DMS114 treated with DMSO at 0.1 percent for 48 hours (cell line): ENCODE results near the gene POLR2M.
A peak's percentile ranks its signal among the peaks of the same experiment; 100 is the strongest.

ENCODE experiments used
- DNase-seq: peaks from one replicate; lab custom pipeline; 2025; ENCODE audit not compliant: unreplicated experiment; lab: John Stamatoyannopoulos, UW

The POLR2M gene

GRCh38 chr15:57691082-57691481, 15.4 kb upstream of the POLR2M start:
- DNase-seq = no peak

GRCh38 chr15:57692709-57693108, 13.8 kb upstream of the POLR2M start:
- DNase-seq = no peak

- no peak for DNase-seq
Observed at GRCh38 chr15:57694279-57694678, 12.2 kb upstream of the POLR2M start.

GRCh38 chr15:57696146-57696545, 10.4 kb upstream of the POLR2M start:
- DNase-seq = no peak

- DNase-seq = no peak
Observed at GRCh38 chr15:57697588-57697987, 8.9 kb upstream of the POLR2M start.

GRCh38 chr15:57698243-57698642, 8.3 kb upstream of the POLR2M start:
- DNase-seq = no peak

- DNase-seq = no peak
Observed at GRCh38 chr15:57698991-57699390, 7.5 kb upstream of the POLR2M start.

- DNase-seq = no peak
Observed at GRCh38 chr15:57703387-57703786, 3.1 kb upstream of the POLR2M start.

- no peak for DNase-seq
Observed at GRCh38 chr15:57704441-57704840, 2.1 kb upstream of the POLR2M start.

GRCh38 chr15:57705746-57706404, 639 bp upstream of the POLR2M start:
- DNase-seq = no peak

GRCh38 chr15:57708047-57708446, 1.5 kb downstream of the POLR2M start:
- DNase-seq = no peak

- DNase-seq = no peak
Observed at GRCh38 chr15:57718309-57718708, 11.8 kb downstream of the POLR2M start.

GRCh38 chr15:57720867-57721266, 14.4 kb downstream of the POLR2M start:
- no peak for DNase-seq

GRCh38 chr15:57726411-57726810, 19.9 kb downstream of the POLR2M start:
- no peak for DNase-seq

GRCh38 chr15:57727031-57727430, 20.5 kb downstream of the POLR2M start:
- DNase-seq = no peak

GRCh38 chr15:57728436-57728835, 21.9 kb downstream of the POLR2M start:
- DNase-seq = no peak

GRCh38 chr15:57730876-57731275, 24.4 kb downstream of the POLR2M start:
- no peak for DNase-seq

- DNase-seq = no peak
Observed at GRCh38 chr15:57731530-57732103, 25.1 kb downstream of the POLR2M start.

- peak; percentile 52 for DNase-seq
Observed at GRCh38 chr15:57732526-57733331, 26.2 kb downstream of the POLR2M start.

GRCh38 chr15:57734860-57735259, 28.3 kb downstream of the POLR2M start:
- no peak for DNase-seq

GRCh38 chr15:57735431-57735830, 28.9 kb downstream of the POLR2M start:
- DNase-seq = no peak

- DNase-seq = no peak
Observed at GRCh38 chr15:57735891-57736290, 29.4 kb downstream of the POLR2M start.
